WI38 (cell line): ENCODE measurements around the gene TAP2.

Experiments
- H3K4me3 ChIP-seq: 2 replicates; pipeline ENCODE4 v1.5.1; 2011; ENCODE audit warnings: low read depth, mild to moderate bottlenecking, control low read depth, low read length
- TF ChIP-seq, protein P1 (sequence below): IDR thresholded peaks from 2 replicates; pipeline ENCODE4 v1.5.1; 2012; ENCODE audit warnings: low read depth, mild to moderate bottlenecking, control low read depth, low read length

TAP2 gene

DNA sequence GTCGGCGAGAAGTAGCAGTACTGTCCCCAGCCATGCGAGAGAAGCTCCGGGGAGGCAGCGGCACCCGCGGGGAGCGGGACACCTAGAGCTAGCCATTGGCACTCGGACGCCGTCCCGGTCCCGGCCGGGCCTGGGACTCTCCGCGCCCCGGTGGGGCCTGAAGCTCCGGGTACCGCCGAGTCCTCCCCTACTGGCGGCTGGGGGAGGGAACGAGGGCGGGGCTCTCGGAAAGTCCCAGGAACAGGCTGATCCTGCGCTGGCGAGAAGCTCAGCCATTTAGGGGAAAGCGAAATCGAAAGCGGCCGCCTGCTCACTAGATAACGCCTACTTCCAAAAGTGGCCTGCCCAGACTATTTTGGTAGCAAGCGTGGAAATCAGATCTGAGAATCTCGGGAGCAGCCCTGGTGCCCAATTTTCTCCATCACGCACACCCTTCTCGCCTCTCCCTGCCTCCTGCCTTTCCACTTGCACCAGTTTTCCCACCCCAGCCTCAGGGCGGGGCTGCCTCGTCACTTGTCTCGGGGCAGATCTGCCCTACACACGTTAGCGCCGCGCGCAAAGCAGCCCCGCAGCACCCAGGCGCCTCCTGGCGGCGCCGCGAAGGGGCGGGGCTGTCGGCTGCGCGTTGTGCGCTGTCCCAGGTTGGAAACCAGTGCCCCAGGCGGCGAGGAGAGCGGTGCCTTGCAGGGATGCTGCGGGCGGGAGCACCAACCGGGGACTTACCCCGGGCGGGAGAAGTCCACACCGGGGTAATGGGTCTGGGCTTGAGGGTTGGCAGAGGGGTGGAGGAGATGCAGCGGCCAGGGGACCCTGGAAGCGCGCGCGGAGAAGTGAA, 15.2 kb upstream of the TAP2 start, which contains the start of the genes PSMB9 and TAP1:
TSS of gene PSMB9 (plus strand) at position 652 of the 835 bp plus-strand sequence. CDS start at position 690, 38 bp downstream.
TSS of gene TAP1 (minus strand) at position 164 of the 835 bp plus-strand sequence. CDS start at position 96, 68 bp downstream.
- H3K4me3 ChIP-seq = peak within 1 kb of the TSS; percentile 82
- TF ChIP-seq, protein P1, sequence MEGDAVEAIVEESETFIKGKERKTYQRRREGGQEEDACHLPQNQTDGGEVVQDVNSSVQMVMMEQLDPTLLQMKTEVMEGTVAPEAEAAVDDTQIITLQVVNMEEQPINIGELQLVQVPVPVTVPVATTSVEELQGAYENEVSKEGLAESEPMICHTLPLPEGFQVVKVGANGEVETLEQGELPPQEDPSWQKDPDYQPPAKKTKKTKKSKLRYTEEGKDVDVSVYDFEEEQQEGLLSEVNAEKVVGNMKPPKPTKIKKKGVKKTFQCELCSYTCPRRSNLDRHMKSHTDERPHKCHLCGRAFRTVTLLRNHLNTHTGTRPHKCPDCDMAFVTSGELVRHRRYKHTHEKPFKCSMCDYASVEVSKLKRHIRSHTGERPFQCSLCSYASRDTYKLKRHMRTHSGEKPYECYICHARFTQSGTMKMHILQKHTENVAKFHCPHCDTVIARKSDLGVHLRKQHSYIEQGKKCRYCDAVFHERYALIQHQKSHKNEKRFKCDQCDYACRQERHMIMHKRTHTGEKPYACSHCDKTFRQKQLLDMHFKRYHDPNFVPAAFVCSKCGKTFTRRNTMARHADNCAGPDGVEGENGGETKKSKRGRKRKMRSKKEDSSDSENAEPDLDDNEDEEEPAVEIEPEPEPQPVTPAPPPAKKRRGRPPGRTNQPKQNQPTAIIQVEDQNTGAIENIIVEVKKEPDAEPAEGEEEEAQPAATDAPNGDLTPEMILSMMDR = peak; percentile 76

GRCh38 chr6:32852844-32853540, 14.5 kb upstream of the TAP2 start:
- H3K4me3 ChIP-seq = peak overlapping the region; percentile 82
- TF ChIP-seq, protein P1 = no peak

GRCh38 chr6:32852018-32852843, 13.7 kb upstream of the TAP2 start:
- TF ChIP-seq, protein P1 = no peak
- H3K4me3 ChIP-seq = peak overlapping the region; percentile 82

DNA sequence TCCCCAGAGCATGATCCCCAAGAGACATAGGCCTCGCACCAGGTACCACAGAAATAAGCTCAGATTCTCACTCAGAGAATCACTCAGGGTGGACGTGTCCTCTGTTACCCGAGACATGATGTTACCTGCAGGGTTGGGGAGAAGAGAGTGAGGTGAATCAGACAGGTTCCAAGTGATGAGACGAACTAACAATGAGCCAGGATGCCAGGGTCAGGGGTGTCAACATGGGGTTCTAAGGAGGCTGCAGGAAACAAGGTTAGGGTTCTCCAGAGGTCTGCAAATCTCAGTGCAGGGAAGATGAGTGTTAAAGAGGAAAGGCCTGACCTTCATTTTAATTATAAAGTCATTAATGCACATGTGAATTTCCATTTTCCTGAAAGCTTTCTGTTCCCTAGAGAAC, 12.5 kb upstream of the TAP2 start:
- TF ChIP-seq, protein P1 = no peak
- no peak overlapping the region for H3K4me3 ChIP-seq

- TF ChIP-seq, protein P1 = no peak
- H3K4me3 ChIP-seq = no peak overlapping the region
Measured at GRCh38 chr6:32849126-32849525, 10.6 kb upstream of the TAP2 start.

DNA sequence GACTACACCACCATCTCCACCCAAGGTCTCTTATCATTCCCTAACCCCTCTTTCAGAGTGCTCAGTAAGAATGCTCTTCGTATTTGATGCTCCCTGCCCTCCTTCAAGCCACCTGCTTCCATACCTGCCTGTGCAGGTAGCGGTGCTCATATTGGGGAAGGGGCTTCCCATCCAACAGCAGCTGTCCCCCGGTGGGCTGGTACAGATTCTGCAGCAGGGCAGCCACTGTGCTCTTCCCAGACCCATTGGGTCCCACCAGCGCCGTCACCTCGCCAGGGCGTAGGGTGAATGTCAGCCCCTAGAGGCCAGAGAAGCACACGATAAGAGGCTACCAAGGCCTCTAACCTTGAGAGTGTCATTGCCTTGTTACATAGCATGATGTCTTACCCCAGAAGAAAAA, 9.3 kb upstream of the TAP2 start:
- H3K4me3 ChIP-seq = no peak overlapping the region
- TF ChIP-seq, protein P1 = no peak
